Measurements from ENCODE around the gene DNAJC3.

DNA sequence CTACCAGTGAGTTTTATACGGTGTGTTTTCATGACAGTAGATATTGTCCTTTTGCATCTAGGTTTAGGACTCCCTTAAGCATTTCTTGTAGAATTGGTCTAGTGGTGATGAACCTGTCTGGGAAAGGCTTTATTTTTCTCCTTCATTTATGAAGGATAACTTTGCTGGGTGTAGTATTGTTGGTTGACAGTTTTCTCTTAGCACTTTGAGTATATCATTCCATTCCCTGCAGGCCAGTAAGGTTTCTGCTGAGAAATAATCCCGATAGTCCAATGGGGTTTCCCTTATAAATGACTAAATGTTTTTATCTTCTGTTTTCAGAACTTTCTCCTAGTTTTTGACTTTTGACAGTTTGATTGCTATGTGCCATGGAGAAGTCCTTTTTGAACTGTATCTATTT is 57.2 kb downstream of the DNAJC3 start:
- TF ChIP-seq, protein P1, sequence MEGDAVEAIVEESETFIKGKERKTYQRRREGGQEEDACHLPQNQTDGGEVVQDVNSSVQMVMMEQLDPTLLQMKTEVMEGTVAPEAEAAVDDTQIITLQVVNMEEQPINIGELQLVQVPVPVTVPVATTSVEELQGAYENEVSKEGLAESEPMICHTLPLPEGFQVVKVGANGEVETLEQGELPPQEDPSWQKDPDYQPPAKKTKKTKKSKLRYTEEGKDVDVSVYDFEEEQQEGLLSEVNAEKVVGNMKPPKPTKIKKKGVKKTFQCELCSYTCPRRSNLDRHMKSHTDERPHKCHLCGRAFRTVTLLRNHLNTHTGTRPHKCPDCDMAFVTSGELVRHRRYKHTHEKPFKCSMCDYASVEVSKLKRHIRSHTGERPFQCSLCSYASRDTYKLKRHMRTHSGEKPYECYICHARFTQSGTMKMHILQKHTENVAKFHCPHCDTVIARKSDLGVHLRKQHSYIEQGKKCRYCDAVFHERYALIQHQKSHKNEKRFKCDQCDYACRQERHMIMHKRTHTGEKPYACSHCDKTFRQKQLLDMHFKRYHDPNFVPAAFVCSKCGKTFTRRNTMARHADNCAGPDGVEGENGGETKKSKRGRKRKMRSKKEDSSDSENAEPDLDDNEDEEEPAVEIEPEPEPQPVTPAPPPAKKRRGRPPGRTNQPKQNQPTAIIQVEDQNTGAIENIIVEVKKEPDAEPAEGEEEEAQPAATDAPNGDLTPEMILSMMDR (IDR thresholded peaks at IDR 0.05; ENCODE audit: low read depth, low read length), result no peak
- no peak for TF ChIP-seq EZH2phosphoT487 (IDR thresholded peaks at IDR 0.05; ENCODE audit: low read depth)

Data from OCI-LY3 (cell line).